Sigmoid colon (tissue), 4 donors: ENCODE results near the gene CNOT11.
"Not testable (repeated sequence)": the region's sequence is repeated elsewhere in the genome, so short reads cannot be mapped to it uniquely, and the experiment has no call there.

Source experiments
- POLR2A ChIP-seq, 2 donors: fragments of 450-650 bp; IDR thresholded peaks; one replicate each; pipeline ENCODE4 v1.6.1; 2016; ENCODE audit warnings: antibody characterized with exemption in 2 of 2, mild to moderate bottlenecking in 2 of 2, moderate library complexity in 2 of 2
- POLR2AphosphoS5 ChIP-seq, 4 donors: sonication (generic); formaldehyde crosslinking; IDR thresholded peaks; one replicate each; pipeline ENCODE4 v1.6.1; 2017; ENCODE audit warnings: antibody characterized with exemption in 4 of 4

DNA sequence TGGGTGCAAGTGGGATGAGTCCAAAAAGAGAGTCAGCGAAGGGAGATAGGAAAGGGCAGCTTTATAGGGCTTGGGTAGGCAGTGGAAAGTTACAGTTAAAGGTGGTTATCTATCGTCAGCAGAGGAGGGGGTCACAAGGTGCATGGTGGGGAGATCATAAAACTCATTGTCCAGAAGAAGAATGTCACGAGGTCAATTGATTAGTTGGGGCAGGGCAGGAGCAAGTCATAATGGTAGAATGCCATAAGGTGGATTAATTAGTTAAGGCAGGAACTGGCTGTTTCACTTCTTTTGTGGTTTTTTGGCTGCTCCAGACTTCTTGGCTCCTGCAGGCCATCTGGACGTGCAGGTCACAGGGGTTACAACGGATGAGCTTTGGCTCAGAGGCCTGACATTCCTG lies 3.9 kb upstream of the CNOT11 start:
- TF ChIP-seq POLR2A, POLR2AphosphoS5 (IDR thresholded peaks at IDR 0.05): not testable (repeated sequence)
